NCI-H146 treated with DMSO at 0.1 percent for 48 hours (cell line): ENCODE results near the gene SSBP4.

Source experiments
- DNase-seq: peaks from one replicate; lab custom pipeline; 2025; ENCODE audit not compliant: unreplicated experiment; lab: John Stamatoyannopoulos, UW

Gene SSBP4

DNA sequence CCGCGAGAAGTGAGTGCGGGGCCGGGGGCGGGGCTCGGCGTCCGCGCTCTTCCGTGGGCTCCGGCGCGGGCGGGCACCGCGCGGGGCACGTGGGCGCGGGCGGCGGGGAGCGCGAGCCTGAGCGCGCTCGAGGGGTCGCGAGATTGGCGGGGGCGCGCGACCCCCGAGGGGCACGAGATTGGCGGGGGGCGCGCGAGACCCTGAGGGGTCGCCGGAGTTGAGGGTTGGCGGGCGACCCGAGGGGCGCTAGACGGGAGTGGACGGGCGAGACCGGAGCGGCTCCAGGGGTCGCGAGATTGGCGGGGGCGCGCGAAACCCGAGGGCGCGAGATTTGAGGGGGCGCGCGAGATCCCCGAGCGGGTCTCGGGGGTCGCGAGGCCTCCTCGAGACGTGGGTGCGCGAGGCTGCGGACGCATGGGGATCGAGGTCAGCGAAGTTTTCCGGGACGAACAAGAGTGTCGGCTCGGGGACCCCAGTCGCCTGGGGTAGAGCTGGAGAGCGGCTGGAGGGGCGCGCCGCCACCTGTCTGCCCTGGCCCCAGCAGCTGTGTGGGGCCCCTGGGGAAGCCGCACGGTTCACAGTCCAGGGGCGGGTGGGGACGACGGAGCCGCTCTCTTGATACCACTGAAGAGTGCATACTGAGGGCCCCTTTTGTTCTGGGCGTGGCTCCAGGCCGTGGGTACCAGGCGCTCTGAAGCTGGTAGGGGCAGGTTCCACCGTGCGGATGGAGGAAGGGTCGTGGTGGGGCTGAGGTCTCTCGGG is 682 bp downstream of the SSBP4 start:
- no peak for DNase-seq

DNA sequence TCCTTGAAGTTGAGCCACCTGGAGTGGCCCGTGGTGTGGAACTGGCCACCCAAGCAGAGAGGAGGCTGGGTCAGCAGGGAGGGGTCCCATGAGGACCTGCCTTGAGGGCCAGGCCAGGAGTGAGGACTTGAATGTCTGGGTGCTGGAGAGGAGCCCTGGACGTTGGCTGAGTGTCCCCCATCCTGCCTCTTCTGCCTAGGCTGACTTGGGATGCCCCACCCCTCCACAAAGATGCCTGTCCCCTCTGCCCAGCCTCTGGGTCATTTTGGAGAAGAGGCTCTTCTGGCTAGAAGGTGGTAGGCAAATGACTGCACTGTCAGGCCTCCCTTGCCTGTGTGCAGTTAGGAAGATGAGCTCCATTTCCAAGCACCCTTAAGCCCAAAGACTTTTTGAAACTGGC is 1.7 kb downstream of the SSBP4 start:
- DNase-seq = no peak

DNA sequence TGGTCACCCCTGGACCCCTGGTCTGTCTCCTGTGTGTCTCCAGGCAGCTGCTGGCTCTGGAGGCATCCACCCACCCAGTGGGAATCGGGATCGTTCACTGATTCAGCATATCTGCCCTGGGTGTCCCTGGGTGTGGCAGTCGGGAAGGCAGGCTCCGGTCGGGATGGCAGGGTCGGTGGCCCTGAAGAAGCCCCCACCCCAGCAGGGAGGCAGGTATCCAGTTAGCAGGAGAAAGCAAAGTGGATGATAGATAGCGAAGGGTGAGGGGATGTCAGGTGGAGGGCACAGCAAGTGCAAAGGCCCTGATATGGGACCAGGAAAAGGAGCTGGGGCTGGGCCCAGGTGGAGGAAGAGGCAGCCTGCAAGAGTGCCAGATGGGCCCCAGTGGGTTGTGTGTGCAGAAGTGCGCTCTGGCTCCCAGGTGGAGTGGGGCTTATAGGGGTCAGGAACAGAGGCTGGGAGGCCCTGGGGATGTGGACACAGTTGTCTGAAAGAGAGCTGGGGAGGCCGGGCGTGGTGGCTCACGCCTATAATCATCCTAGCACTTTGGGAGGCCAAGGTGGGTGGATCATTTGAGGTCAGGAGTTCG is 2.3 kb downstream of the SSBP4 start:
- no peak for DNase-seq

DNA sequence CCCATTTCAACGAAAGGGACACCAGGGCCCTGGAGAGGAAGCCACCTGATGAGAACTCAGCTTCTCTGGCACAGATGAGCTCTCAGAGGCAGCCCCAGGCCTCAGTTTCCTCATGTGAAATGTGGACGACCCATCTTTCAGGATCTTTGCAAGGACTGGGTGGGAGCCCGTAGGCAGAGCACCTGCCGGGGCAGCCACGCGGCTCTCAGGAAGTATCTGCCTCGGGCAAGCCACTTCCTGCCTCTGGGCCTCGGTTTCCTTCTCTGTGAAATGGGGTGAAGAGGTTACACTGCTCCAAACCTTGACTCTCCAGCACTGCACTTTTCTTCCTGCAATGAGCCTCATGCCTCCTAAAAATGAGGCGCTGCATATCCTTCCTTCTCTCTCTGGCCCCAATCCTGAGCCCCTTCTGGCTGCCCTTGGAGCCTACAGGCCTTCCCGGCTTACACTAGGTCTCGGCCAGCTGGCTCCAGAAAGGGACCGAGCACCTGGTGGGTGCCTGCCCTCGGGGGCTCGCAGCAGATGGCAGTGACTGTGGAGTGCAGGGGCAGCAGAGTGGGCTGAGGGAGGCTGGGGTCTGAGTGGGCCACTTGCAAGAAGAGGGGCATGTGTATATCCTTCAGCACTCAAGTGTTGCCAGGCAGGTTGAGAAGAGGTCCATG is 3.5 kb downstream of the SSBP4 start:
- no peak for DNase-seq

DNA sequence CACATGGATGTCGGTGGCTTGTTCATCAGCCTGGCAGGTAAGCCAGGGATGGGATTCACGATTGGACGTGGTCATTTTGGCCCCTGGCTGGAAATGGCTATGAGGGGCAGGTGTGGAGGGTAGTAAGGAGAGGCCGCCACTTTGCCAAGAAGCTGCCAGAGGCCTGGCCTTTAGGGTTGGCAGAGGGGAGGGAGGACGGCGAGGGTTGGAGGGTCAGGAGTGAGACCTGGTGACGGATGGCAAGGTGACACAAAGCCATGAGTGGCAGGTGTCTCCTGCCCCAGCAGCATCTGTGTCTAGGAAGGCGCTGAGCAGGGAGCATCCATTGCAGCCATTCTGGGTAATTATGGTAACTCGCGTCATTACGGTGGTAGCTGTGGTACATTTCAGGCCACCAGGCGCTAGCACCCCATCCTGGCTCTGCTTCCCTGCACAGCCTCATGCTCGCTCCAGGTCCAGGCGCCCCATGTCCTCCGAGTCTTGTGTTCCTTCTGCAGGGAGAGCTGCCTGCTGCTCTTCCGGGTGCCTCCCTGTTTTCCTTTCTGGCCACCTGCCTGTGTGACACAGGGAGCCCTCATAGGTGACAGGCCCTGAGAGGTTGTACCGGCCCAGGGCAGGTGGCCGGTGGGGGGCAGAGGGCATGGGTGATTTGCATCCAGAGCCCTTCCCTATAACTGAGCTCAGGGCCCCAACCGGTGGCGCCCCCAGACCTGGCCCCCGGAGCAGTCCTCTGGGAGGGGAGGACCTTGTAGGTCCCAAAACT is 4.2 kb downstream of the SSBP4 start:
- DNase-seq = no peak

DNA sequence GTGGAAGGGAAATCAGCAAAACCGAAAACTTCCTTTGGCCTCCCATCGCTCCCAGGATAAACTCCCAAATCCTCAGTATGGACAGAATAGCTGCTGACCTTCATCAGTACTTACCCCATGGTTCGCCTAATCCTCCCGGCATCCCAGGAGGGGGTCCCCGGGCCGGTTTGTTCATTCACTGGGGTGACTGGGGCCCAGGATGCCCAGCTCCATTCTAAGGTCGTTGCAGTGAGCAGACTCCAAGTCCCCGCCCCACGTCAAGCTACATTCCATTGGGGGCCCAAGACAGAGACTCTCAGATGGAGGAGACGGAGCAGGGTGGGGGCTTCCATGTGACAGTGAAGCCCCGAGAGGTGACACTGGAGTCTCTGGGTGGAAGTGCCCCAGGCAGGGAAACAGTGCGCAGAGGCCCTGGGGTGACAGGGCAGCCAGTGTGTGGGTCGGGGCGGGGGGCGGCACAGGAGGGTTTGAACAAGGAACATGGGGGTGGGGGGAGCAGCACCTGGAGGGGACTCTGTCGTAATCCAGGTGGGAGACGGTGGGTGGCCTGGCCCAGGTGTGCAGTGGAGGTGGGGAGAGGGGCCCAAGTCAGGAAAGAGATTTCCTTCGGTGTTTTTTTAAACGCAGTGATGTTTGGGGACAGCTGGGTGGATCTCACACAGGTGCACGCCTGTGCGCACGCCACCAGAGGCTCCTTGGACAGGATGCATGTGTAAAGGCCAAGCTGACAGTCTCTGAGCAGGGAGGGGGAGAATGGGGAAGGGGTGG is 5.1 kb downstream of the SSBP4 start:
- no peak for DNase-seq

DNA sequence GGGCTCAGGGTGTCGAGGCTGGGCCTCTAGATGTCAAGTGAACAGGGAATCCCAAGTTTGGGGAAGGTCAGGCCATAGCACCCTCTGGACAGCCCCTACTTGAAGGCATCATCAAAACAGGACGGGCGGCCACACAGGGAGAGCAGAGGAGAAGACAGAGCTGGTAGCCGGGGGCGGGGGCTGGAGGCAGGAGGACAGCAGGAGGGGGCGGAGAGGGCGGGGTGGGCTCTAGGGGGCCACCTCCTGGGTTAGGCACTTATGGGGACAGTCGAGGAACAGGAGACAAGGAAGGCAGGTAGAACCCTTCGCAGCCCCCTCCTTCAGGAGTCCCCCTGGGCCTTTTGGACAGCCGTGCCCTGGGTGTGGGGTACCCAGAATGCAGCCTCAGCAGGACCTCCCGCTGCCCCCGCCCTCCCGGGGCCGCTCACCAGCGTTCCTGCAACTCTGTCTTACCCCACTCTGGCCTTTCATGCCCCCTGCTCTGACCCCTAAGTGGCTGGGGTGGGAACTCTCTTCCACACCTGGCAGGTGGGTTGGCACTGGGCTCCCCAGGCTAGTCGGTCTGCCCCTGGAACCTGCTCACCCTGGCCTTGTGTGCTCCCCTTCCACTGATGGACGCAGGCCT is 5.8 kb downstream of the SSBP4 start:
- no peak for DNase-seq

DNA sequence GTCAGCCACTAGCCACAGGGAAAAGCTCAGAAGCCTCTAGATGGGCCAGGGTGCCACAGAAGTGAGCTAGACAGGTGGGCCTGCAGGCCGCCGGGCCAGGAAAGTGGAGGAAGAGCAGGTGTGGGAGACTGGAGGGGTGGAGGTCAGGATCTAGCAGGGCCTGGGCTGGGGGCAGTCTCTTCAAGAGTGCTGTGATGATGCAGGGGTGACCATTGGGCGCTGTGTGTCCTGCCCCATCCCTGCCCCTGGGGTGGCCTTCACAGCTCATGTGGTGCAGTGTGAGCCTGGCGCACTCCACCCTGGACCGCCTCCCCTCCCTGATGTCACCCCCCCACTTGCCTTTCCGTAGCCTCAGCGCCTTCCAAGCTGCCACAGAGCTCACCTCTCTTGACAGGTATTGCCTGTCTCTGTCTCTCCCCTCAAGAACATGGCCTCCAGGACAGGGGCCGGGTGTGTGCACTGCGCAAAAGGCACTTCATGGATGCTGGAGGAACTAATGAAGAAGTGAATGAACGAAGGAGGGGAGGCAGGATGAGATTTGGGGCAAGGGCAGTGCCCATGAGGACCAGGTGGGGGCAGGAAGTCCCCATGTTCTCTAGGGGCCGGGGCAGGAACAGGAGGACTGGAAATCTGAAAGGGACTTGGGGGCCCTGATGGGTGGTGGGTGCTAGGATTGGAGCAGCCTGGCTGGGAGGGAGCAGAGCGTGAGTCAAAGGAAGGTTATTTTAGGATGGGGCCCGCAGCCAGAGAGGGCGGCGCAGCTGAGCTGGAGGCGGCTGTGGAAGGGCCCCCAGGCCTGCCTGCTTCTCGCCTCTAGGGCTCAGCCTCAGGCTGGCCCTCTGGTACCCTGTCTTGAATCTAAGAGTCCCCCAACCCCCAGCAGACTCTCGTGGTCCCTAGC is 6.6 kb downstream of the SSBP4 start:
- DNase-seq = no peak

DNA sequence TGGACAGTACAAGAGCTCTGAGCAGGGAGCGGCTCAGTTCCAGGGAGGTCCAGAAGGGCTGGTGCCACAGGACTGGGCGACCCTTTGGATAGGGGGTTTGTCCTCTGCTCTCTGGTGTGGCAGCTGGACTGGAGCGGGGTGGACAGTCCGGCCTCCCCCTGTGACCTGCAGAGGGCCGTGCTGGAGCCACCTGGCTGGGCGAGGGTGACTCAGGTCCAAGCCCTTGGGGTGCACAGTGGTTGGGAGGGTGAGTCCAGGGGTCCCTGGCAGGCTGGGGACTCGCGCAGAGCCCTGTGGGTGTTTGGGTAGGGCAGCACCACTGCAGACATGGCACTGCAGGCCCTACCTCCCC is 7.2 kb downstream of the SSBP4 start:
- DNase-seq = no peak

DNA sequence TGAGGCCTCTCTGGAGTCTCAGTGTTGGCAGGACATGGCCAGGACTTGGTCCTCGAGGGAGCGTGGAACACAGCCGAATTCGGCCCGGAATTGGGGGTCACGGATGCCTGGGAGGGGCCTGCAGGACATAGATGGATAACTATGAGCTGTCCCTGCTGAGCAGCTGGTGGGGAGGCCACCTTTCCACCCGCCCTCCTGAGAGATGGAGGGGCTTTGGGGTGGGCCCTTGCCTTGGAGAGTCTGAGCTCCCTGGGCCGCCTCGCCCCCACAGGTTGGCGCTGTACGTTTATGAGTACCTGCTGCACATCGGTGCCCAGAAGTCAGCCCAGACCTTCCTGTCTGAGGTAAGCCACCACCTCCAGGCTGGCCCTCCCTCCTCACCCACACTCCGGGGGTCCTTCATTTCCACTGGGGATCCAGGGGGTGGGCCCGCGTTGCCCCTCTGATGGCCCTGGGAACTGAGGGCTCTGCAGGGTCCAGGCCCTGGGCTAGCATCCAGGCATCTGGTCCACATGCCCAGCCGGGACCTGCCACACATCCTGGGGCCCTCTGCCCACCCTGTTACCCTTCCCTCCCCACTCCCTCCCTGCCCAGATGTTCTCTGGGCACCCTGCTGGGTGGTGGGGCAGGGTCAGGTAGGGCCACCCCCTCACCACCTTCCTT is 8.0 kb downstream of the SSBP4 start:
- no peak for DNase-seq

DNA sequence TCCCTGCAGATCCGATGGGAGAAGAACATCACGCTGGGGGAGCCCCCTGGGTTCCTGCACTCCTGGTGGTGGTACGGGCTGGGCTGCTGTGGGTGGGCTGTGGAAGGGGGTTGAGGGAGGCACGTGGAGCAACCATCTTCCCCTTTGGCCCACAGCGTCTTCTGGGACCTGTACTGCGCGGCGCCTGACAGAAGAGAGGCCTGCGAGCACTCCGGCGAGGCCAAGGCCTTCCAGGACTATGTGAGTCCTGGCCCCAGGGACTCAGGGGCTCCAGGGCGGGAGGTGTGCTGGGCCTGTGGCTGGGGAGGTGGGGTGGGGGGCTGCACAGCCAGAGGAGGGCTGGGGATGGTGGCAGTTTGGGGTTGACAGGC is 8.5 kb downstream of the SSBP4 start:
- no peak for DNase-seq

DNA sequence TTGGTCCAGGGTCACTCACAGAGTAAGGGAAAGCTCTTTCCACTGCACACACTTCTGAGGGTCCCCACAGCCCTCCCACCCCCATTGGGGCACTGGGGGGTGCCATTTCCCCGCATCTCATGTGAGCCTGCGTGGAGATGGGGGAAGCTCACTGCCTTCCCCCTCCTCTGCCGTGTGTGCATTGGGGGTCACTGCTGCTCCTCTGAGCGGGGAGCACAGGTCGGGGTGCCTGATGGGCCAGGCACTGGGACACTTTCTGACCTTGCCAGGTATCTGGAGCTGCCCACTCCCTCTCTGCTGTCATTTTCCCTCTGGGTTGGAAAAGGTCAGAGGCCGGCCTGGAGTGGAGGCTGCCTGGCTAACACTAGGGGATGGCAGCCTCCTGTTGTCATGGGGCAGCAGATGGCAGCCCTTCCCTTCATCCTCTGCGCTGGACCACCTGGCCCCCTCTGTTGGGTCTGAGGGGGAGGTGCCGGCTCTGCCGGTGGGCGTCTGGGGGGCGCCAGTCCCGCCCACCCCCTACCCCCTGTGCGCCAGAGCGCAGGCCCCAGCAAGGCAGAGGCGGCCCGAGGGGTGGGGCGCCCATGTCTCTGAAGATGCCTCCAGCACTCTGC is 9.1 kb downstream of the SSBP4 start:
- no peak for DNase-seq

DNA sequence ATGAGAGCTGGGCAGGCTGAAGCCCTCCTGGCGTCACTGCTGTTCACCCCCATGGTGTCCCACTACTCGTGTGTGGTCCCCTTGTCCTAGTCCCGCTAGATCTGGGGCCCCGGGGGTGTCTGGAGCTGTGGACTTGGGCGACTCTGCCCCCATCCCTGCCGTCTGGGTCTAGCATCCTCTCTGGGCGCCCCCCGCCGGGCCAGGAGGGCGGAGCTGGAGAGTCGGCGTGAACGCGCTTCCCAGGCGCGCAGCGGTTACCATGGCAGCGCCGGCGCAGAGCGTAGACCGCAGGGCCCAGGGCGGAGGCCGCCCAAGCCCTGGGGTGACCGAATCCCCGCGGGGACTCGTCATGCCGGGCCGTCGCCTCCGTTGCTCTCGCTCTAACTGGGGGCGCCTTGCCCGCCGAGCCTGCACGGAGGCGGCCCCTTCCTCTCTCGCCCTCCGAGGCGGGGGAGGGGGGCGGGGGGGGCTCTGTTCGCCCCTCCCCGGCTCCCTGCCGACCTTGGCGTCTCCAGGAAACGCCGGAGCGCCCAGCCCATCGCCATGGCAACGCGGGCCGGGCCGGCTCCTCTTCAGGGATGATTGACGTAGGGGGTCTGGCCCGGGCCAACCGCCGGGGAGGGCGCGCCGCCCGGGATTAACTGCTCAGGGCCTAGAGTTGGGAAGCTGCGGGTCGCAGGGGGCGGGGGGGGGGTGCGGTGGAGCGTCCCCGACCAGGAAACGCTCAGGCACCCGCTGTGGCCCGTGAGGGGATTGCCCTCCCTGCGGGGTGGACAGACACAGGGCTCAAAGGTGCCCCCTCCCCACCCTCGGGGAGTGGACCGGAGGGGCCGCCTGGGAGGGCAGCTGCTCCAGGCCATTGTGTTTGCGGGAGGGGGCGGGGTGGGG is 9.8 kb downstream of the SSBP4 start:
- DNase-seq = peak; percentile 75

DNA sequence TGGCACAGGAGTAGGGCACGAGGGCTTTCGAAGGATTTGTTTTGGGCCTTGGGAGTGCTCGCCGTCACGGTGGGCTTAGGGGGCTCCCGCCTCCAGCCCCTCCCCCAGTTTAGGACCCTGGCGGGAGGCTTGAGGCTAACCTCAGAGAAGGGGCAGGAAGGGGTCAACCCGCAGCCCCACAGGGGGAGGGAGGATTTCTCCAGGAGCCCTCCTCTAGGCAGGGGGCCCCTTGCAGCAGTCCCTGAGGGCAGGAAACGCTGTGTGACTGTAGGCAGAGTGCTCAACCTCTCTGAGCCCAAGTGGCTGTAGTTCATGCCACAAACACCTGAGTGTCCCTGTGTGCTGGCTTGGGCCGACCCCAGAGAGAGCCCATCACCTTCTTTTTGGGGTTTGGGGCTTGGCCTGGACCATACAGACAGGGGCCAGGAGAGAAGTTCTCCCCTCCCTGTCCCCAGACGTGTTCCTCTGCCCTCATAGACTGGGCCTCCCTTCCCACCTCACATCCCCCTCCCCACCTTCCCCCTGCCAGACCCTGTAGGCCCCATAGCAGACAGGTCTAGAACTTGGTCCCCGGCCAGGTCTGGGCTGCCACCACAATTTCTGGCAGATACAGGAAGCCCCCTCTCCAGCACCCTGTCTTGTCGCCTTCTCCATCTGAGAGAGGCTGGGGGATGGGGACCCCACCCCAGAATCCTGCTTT is 10.7 kb downstream of the SSBP4 start:
- no peak for DNase-seq

DNA sequence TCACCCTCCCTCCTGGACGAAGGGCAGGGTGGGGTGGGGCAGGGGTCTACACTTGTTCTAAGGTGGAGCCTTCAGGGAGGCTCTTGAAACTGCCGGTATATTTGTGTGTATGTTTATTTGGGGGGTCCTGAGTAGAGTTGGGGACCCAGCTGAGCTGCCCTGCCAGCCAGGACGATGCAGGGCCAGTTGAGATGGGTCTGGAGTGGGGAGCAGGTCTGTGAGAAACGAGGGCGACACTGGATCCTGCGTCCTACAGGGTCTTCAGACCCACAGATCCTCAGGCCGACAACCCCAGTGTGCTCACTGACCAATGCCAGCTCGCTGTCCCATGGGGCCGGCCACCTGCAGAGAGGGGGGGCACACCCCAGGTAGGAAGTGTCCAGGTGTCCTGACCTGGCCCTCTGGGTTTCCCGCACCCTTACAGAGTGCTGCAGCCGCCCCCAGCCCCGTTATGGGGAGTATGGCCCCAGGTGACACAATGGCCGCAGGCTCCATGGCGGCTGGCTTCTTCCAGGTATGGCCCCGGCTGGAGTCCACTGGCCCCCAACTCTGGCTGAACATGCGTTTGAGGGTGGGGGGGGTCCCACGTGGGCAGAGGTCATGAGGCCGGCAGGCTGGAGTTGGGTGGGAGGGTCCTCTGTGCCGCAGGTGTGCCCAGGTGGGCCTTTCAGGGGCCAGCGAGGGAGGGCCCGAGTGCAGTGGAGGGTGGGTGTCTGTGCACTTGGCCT is 11.4 kb downstream of the SSBP4 start:
- DNase-seq = no peak
